Breast epithelium (tissue), 4 donors: ENCODE measurements around the gene RAX2. TPM values are rescaled to one million over a fixed set of nuclear protein-coding genes. Genes with fewer than 3 reads are reported as not detected.

Source experiments
- DNase-seq, 2 donors: peaks; one replicate each; pipeline ENCODE4 v3.0.0-alpha.2; 2019; ENCODE audit warnings: low spot score in 2 of 2
- H3K27ac ChIP-seq, 2 donors: fragments of 200-600 bp; sonication (generic) in 1 of 2; one replicate each; pipeline ENCODE4 v1.5.1; 2016 to 2019; ENCODE audit warnings: mild to moderate bottlenecking in 1 of 2
- H3K27me3 ChIP-seq, 2 donors: fragments of 200-600 bp; sonication (generic) in 1 of 2; one replicate each; pipeline versions ENCODE4 v1.5.1 to v1.6.0; 2017 to 2019; ENCODE audit warnings: control low read depth in 1 of 2, mild to moderate bottlenecking in 1 of 2
- H3K36me3 ChIP-seq: fragments of 200-600 bp; one replicate; pipeline ENCODE4 v1.5.1; 2019
- H3K4me1 ChIP-seq, 2 donors: fragments of 200-600 bp; sonication (generic); one replicate each; pipeline ENCODE4 v1.5.1; 2016 to 2019; ENCODE audit warnings: control low read depth in 1 of 2
- H3K4me3 ChIP-seq, 3 donors: fragments of 200-600 bp; sonication (generic); 1 replicate in 2 of 3; 2 replicates in 1 of 3; pipeline ENCODE4 v1.5.1; 2016 to 2019; ENCODE audit warnings: mild to moderate bottlenecking in 3 of 3, moderate library complexity in 2 of 3
- H3K9me3 ChIP-seq, 2 donors: fragments of 200-600 bp; sonication (generic) in 1 of 2; one replicate each; pipeline ENCODE4 v1.5.1; 2016 to 2019; ENCODE audit warnings: control low read depth in 1 of 2
- POLR2A ChIP-seq: fragments of 450-650 bp; IDR thresholded peaks from one replicate; pipeline ENCODE4 v1.6.1; 2016; ENCODE audit warnings: antibody characterized with exemption, mild to moderate bottlenecking, moderate library complexity
- POLR2AphosphoS5 ChIP-seq, 3 donors: sonication (generic); formaldehyde crosslinking; IDR thresholded peaks; one replicate each; pipeline ENCODE4 v1.6.1; 2017; ENCODE audit warnings: antibody characterized with exemption in 3 of 3
- intact Hi-C: fragments of 100-400 bp; cut with DNase I; formaldehyde crosslinking; loops from one replicate; pipeline ENCODE4 v1.15.1; 2023; ENCODE audit warnings: low total_unique reads
- total RNA-seq, 3 donors: library from RNA; depleted of rRNA; stranded (reverse); fragments of >200 nt; gene quantifications; one replicate each; pipeline ENCODE4 v1.1.0, GENCODE V29; 2016
- TF ChIP-seq, protein P1 (sequence below), 3 donors: fragments of 450-650 bp; IDR thresholded peaks; one replicate each; pipeline ENCODE4 v1.5.1; 2016 to 2017; ENCODE audit warnings: antibody characterized with exemption in 3 of 3, mild to moderate bottlenecking in 3 of 3, moderate library complexity in 3 of 3

Gene RAX2
- total RNA-seq, 3 donors from 2014 or later = 0.66 TPM; not detected in 2

GRCh38 chr19:3778104-3778867, 6.3 kb upstream of the RAX2 start:
- Histone ChIP-seq H3K27ac (no peak overlapping the region), H3K4me1 (no peaks in the 10 kb centered on the region), H3K9me3 (peaks cover 24 to 26% of the 10 kb centered on the region in 2 donors), H3K27me3 (peaks cover 0 to 27% of the 10 kb centered on the region in 2 donors), H3K36me3 (no peaks in the 10 kb centered on the region), H3K4me3 (no peak overlapping the region)
- no peak for DNase-seq
- intact Hi-C loops = no loop called here
- TF ChIP-seq POLR2AphosphoS5 (IDR thresholded peaks at IDR 0.05) (no peak), POLR2A (no peak)
- TF ChIP-seq, protein P1, sequence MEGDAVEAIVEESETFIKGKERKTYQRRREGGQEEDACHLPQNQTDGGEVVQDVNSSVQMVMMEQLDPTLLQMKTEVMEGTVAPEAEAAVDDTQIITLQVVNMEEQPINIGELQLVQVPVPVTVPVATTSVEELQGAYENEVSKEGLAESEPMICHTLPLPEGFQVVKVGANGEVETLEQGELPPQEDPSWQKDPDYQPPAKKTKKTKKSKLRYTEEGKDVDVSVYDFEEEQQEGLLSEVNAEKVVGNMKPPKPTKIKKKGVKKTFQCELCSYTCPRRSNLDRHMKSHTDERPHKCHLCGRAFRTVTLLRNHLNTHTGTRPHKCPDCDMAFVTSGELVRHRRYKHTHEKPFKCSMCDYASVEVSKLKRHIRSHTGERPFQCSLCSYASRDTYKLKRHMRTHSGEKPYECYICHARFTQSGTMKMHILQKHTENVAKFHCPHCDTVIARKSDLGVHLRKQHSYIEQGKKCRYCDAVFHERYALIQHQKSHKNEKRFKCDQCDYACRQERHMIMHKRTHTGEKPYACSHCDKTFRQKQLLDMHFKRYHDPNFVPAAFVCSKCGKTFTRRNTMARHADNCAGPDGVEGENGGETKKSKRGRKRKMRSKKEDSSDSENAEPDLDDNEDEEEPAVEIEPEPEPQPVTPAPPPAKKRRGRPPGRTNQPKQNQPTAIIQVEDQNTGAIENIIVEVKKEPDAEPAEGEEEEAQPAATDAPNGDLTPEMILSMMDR (IDR thresholded peaks at IDR 0.05) = no peak

DNA sequence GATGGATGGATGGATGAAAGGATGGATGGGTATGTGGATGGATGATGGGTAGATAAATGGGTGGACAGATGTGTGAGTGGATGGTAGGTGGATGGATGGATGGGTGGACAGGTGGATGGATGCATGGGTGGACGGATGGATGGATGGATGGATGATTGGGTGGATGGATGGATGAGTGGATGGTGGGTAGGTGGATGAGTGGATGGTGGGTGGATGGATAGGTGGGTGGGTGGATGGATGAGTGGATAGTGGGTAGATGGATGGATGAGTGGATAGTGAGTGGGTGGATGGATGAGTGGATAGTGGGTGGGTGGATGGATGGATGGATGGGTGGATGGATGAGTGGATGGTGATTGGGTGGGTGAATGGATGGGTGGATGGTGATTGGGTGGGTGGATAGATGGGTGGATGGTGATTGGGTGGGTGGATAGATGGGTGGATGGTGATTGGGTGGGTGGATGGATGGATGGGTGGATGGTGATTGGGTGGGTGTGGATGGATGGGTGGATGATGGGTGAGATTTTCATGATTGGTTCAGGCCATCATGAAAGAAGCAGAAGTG, 4.5 kb upstream of the RAX2 start:
- peaks cover 0 to 17% of the 10 kb centered on the region in 2 donors for H3K27me3 ChIP-seq
- peaks cover 11% of the 10 kb centered on the region in 2 donors for H3K9me3 ChIP-seq
- H3K4me3 ChIP-seq = no peak overlapping the region
- no peaks in the 10 kb centered on the region for H3K4me1 ChIP-seq
- no peak for TF ChIP-seq POLR2AphosphoS5 (IDR thresholded peaks at IDR 0.05)
- TF ChIP-seq, protein P1 (IDR thresholded peaks at IDR 0.05) = no peak
- no peak for TF ChIP-seq POLR2A
- H3K27ac ChIP-seq = no peak overlapping the region
- DNase-seq = no peak
- intact Hi-C loops = no loop called here
- H3K36me3 ChIP-seq = no peaks in the 10 kb centered on the region

GRCh38 chr19:3775831-3776230, 3.8 kb upstream of the RAX2 start:
- H3K9me3 ChIP-seq = peaks cover 3 to 4% of the 10 kb centered on the region in 2 donors
- intact Hi-C loops = no loop called here
- DNase-seq = no peak
- no peak for TF ChIP-seq POLR2AphosphoS5 (IDR thresholded peaks at IDR 0.05)
- TF ChIP-seq POLR2A = no peak
- TF ChIP-seq, protein P1 (IDR thresholded peaks at IDR 0.05) = no peak
- H3K4me3 ChIP-seq = no peak overlapping the region
- H3K27me3 ChIP-seq = peaks cover 0 to 17% of the 10 kb centered on the region in 2 donors
- H3K27ac ChIP-seq = no peak overlapping the region
- no peaks in the 10 kb centered on the region for H3K36me3 ChIP-seq
- H3K4me1 ChIP-seq = no peaks in the 10 kb centered on the region

GRCh38 chr19:3775374-3775711, 3.3 kb upstream of the RAX2 start:
- no peak for TF ChIP-seq POLR2AphosphoS5 (IDR thresholded peaks at IDR 0.05)
- TF ChIP-seq, protein P1 (IDR thresholded peaks at IDR 0.05) = no peak
- no peak for TF ChIP-seq POLR2A
- Histone ChIP-seq H3K4me3 (no peak overlapping the region), H3K27me3 (peaks cover 0 to 17% of the 10 kb centered on the region in 2 donors), H3K27ac (no peak overlapping the region), H3K4me1 (no peaks in the 10 kb centered on the region), H3K36me3 (no peaks in the 10 kb centered on the region), H3K9me3 (no peaks in the 10 kb centered on the region)
- intact Hi-C loops = no loop called here
- no peak for DNase-seq

DNA sequence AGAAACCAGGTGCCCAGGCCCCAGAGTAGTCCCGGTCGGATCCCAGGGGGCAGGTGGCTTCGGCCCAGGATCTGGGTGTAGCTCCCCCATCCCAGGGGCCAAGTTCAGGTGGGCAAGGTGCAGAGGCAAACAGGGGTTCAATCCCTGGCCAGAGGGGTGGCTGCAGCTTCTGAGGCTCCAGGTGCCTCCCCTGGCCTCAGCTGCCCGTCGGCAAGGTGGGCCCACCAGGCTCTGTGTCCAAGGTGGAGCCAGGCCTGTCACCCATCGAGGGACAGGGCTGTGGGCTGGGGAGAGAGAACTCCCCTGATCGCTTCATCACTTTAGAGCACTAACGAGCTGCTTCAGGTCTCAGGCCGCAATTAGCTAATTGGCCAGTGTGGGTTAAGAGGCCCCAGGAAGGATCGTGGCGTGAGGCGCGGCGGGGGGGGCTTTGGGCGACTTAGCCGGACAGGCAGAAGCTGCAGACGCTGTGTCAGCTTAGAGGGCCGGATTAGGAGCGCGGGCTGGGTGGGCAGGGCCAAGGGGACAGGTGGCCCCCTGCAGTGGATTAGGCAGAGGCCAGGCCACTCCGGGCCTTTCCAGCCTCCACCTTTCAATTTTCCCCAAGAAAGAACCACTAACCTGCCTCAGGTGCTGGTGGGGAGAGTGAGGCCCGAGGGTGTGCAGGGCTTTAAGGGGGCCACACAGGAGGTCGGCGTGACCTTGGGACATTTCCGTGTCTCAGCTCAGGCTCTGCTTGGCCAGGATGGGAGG, 2.8 kb upstream of the RAX2 start:
- no peaks in the 10 kb centered on the region for H3K9me3 ChIP-seq
- TF ChIP-seq POLR2AphosphoS5 (IDR thresholded peaks at IDR 0.05) (no peak), POLR2A (no peak)
- TF ChIP-seq, protein P1 (IDR thresholded peaks at IDR 0.05) = no peak
- peaks cover 0 to 17% of the 10 kb centered on the region in 2 donors for H3K27me3 ChIP-seq
- no peaks in the 10 kb centered on the region for H3K4me1 ChIP-seq
- no peak overlapping the region for H3K27ac ChIP-seq
- H3K4me3 ChIP-seq = no peak overlapping the region
- DNase-seq = no peak
- H3K36me3 ChIP-seq = no peaks in the 10 kb centered on the region
- intact Hi-C loops = no loop called here
